ENCODE results near the gene HS6ST1. TPM values are rescaled to one million over a fixed set of nuclear protein-coding genes. Genes with fewer than 3 reads are reported as not detected.

Gene HS6ST1
- total RNA-seq, 1 donor from 2014 or later, result 17.6 TPM

DNA sequence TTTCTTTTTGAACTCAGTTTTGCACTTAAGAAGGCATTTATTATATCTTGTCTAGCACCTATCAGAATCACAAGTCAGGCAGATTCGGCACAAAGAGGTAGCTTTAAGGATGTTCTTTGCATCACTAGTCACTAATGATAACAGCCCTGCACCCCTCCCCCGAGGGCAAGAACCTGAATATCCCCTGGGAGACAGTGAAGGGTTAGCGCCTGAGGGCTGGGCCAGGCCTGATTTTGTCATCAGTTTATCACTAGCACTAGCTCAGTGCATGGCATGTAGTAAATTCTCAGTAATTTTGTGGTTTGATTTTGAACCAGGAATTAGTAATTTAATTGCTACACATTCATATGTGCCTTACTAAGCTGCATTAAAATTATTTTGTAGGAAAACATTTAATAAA is 23.9 kb upstream of the HS6ST1 start:
- H3K4me3 ChIP-seq (ENCODE audit: low read depth, low read length), result no peak overlapping the region
- DNase-seq (ENCODE audit: low read depth), result no peak
- TF ChIP-seq, protein P1, sequence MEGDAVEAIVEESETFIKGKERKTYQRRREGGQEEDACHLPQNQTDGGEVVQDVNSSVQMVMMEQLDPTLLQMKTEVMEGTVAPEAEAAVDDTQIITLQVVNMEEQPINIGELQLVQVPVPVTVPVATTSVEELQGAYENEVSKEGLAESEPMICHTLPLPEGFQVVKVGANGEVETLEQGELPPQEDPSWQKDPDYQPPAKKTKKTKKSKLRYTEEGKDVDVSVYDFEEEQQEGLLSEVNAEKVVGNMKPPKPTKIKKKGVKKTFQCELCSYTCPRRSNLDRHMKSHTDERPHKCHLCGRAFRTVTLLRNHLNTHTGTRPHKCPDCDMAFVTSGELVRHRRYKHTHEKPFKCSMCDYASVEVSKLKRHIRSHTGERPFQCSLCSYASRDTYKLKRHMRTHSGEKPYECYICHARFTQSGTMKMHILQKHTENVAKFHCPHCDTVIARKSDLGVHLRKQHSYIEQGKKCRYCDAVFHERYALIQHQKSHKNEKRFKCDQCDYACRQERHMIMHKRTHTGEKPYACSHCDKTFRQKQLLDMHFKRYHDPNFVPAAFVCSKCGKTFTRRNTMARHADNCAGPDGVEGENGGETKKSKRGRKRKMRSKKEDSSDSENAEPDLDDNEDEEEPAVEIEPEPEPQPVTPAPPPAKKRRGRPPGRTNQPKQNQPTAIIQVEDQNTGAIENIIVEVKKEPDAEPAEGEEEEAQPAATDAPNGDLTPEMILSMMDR (conservative IDR thresholded peaks at IDR 0.05; ENCODE audit: low read depth, low read length), result no peak

DNA sequence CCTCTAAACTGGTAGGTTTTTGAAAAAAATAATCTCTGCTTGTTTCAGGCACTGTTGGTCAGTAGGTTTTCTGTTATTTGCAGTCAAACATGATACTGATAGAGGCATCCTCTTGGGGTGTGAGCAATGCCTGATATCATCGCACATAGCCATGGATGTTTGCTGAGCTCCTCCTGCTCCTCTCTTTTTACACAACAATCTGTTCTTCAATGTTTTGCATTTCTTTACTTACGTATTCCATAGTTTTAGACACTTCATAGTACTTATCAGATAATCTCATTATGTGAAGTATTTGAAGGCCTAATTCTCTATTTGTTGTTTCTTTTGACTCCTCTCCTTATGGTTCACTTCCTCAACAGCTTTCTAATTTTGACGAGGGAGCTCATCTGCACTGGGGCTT is 23.0 kb upstream of the HS6ST1 start:
- no peak overlapping the region for H3K4me3 ChIP-seq (ENCODE audit: low read depth, low read length)
- TF ChIP-seq, protein P1 (conservative IDR thresholded peaks at IDR 0.05; ENCODE audit: low read depth, low read length), result no peak
- DNase-seq (ENCODE audit: low read depth), result no peak

DNA sequence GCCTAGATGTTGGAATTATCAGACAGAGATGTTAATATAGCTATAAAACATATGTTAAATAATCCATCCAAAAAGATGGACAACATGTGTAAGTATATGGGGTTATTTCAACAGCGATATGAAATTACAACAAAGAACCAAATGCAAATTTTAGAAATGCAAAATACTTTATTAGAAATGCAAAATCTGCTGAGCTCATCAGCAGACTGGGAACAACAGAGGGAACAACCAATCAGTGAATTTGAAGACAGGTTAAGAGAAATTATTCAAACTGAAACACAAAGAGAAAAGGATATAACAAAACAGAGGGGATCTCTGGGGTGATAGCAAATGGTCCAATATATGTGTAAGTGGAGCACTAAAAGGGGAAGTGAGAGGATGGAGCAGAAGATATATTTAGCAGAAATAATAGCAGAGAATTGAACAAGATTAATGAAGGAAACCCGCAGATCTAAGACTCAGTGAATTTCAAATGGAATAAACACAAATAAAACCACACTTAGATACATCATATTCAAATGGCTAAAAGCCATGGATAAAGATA is 13.5 kb upstream of the HS6ST1 start:
- no peak for DNase-seq (ENCODE audit: low read depth)
- no peak overlapping the region for H3K4me3 ChIP-seq (ENCODE audit: low read depth, low read length)
- TF ChIP-seq, protein P1 (conservative IDR thresholded peaks at IDR 0.05; ENCODE audit: low read depth, low read length), result no peak

DNA sequence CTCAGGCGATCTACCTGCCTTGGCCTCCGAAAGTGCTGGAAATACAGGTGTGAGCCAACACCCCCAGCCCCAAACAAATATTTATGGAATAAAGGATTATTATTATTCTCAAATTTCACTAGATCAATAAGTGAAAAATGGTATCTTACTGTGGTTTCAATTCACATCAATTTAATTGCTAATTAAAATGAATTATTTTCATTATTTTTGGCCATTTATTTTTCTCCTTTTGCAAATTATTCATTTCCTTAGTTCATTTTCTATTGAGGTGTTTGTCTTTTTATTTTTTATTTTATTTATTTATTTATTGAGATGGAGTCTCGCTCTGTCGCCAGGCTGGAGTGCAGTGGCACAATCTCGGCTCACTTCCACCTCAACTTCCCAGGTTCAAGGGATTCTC is 11.9 kb upstream of the HS6ST1 start:
- TF ChIP-seq, protein P1 (conservative IDR thresholded peaks at IDR 0.05; ENCODE audit: low read depth, low read length), result no peak
- DNase-seq (ENCODE audit: low read depth), result no peak
- no peak overlapping the region for H3K4me3 ChIP-seq (ENCODE audit: low read depth, low read length)

DNA sequence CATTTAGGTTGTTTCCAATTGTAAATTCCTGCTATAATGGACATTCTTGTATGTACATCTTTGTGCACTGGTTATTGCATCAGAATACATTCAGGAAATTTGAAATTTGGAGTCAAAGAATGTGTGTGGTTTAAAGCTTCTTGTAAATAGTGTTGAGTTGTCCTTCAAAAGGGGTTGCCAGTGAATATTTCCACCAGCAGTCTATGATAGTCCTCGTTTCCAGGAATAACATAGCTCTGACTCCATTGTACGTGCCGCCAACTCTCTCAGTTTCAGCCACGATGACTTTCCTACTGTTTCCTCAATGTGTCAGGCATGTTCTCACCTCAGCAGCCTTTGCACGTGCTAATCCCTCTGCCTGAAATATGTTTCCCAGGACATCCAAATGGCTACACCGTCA is 10.9 kb upstream of the HS6ST1 start:
- no peak for DNase-seq (ENCODE audit: low read depth)
- no peak overlapping the region for H3K4me3 ChIP-seq (ENCODE audit: low read depth, low read length)
- TF ChIP-seq, protein P1 (conservative IDR thresholded peaks at IDR 0.05; ENCODE audit: low read depth, low read length), result no peak

DNA sequence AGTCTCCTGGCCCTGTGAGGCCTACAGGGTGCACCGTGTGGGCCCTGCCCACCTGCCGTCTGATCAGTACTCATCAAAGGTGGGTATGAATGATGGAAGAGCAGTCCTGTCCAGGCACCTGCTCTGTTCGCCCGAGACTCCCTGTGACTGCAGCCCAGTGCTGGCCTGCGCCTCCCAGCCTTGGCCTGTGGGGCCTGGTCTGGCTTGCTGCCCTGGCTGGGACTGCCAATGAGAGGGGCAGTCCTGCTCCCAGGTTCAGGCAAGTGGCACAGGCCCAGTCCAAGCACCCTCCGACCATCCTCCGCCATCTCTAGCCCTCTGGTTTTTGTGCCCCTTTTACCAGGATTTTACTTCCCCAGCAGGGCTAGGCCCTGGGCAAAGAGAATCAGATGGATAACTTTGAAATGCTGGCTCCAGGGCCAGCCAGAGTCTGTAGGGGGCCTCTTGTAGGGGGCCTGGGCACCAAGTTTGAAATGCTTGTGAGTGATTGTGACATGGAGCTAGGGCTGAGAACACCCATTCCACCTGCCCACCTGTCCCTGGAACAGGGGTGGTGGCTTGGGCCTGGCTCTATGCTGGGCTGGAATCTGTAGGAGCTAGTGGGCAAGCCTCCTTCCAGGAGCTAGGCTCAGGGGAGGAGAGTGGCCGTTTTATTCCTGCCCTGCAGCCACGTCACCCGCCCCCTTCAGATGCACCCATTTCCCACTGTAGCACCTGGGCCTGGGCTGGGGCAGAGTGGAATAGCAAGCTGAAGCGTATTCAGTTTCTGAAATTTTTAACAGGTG is 8.7 kb upstream of the HS6ST1 start:
- TF ChIP-seq, protein P1 (conservative IDR thresholded peaks at IDR 0.05; ENCODE audit: low read depth, low read length), result no peak

DNA sequence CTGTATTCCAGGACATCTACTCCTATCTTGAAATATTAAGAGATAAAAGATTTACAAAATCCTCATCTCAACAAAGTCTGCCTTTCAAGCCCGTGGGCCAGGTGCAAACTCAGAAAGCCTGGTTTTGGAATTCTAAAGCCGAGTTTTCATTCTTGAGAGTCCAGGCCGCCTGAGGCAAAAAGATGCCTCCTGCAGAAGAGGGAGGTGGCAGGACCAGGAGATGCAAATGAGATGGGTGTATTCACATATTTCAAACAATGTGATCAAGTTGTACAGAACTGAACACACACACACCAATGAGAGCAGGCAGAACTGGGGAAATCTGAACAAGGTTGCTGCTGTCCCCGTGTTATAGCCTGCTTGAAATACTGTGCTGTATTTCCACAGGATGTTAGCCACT is 7.7 kb upstream of the HS6ST1 start:
- DNase-seq (ENCODE audit: low read depth), result no peak
- no peak overlapping the region for H3K4me3 ChIP-seq (ENCODE audit: low read depth, low read length)
- TF ChIP-seq, protein P1 (conservative IDR thresholded peaks at IDR 0.05; ENCODE audit: low read depth, low read length), result no peak

More for the DNA sequence above, 8.7 kb upstream of the HS6ST1 start:
- no peak overlapping the region for H3K4me3 ChIP-seq (ENCODE audit: low read depth, low read length)
- no peak for DNase-seq (ENCODE audit: low read depth)
